Measurements from ENCODE around the gene COX6B2.

Gene COX6B2

DNA sequence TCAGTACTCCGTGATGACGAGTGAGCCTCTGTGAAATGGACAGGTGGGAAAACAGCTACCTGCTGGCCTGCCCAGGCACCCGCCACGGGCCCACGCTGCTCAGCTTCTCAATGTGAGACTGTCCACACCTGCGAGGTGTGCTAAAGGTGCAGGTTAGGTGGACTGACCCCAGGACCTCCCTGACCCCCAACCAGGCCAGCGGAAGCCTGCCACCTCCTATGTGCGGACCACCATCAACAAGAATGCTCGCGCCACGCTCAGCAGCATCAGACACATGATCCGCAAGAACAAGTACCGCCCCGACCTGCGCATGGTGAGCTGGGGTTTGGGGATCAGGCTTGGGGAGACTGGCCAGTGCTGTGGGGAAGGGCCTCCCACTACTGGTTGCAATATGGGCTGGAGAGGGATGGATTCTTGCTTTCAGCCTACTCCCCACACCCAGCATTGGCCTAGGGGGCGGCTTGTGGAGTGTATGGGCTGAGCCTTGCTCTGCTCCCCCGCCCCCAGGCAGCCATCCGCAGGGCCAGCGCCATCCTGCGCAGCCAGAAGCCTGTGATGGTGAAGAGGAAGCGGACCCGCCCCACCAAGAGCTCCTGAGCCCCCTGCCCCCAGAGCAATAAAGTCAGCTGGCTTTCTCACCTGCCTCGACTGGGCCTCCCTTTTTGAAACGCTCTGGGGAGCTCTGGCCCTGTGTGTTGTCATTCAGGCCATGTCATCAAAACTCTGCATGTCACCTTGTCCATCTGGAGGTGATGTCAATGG lies 33.4 kb upstream of the COX6B2 start:
- Mint-ChIP-seq H3K4me3 (peak overlapping the region; percentile 100), H3K9me3 (no peaks in the 10 kb centered on the region), H3K36me3 (ENCODE audit: low read depth) (peaks cover 44% of the 10 kb centered on the region), H3K27me3 (ENCODE audit: low read depth) (no peaks in the 10 kb centered on the region), H3K27ac (no peak overlapping the region), H3K4me1 (peaks cover 52% of the 10 kb centered on the region)
- TF ChIP-seq, protein P1, sequence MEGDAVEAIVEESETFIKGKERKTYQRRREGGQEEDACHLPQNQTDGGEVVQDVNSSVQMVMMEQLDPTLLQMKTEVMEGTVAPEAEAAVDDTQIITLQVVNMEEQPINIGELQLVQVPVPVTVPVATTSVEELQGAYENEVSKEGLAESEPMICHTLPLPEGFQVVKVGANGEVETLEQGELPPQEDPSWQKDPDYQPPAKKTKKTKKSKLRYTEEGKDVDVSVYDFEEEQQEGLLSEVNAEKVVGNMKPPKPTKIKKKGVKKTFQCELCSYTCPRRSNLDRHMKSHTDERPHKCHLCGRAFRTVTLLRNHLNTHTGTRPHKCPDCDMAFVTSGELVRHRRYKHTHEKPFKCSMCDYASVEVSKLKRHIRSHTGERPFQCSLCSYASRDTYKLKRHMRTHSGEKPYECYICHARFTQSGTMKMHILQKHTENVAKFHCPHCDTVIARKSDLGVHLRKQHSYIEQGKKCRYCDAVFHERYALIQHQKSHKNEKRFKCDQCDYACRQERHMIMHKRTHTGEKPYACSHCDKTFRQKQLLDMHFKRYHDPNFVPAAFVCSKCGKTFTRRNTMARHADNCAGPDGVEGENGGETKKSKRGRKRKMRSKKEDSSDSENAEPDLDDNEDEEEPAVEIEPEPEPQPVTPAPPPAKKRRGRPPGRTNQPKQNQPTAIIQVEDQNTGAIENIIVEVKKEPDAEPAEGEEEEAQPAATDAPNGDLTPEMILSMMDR (IDR thresholded peaks at IDR 0.05; ENCODE audit: unreplicated experiment in 3 of 3): no peak

- H3K4me1 Mint-ChIP-seq: peaks cover 48% of the 10 kb centered on the region
- H3K27ac Mint-ChIP-seq: peak overlapping the region; percentile 92 to 98 (median 98)
- H3K4me3 Mint-ChIP-seq: peak overlapping the region; percentile 100
- TF ChIP-seq, protein P1 (IDR thresholded peaks at IDR 0.05; ENCODE audit: unreplicated experiment in 3 of 3): no peak
- H3K9me3 Mint-ChIP-seq: no peaks in the 10 kb centered on the region
- peaks cover 6% of the 10 kb centered on the region for H3K27me3 Mint-ChIP-seq (ENCODE audit: low read depth)
- H3K36me3 Mint-ChIP-seq (ENCODE audit: low read depth): peaks cover 35% of the 10 kb centered on the region
These were observed 32.0 kb upstream of the COX6B2 start for GRCh38 chr19:55386493-55386971.

DNA sequence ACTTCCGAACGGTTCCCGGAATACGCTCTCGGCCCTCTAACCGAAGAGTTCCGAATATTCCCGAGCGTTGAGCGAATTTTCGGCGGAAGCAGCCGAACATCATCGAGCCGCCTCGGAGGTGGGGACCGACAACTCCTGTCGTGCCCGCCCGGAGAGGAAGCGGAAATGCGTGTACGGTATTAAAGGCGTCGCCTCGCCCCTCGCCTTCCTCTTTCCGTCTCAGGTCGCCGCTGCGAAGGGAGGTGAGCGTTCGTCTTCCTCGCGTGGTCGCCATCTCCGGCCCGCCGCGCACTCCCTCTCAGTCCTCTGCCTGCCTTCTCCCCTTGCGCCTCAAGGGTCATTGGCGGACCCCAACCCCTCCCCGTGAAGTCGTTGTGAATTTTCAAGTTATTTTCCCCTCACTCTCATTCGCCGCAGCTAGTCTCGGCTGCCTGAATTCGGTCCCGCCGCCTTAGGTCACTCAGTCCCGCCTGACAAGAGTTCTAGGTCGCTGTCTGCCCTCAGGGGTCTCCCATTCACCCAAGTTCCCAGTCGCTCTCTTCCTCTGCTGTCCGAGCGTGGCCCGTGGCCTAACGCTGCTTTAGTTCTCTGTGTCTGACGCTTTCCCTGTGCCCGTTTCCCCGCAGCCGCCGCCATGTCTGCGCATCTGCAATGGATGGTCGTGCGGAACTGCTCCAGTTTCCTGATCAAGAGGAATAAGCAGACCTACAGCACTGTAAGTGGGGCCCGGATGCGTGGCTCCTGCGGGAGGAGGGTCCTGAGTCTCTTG lies 31.4 kb upstream of the COX6B2 start, which contains the start of gene RPL28:
Gene RPL28 (plus strand): TSS at position 209 of the 769 bp plus-strand sequence. CDS start 426 bp downstream, at position 635.
- H3K4me3 Mint-ChIP-seq: peak within 1 kb of the TSS; percentile 100
- peak within 1 kb of the TSS; percentile 92 to 98 (median 98) for H3K27ac Mint-ChIP-seq
- H3K4me1 Mint-ChIP-seq: peaks cover 49% of the 10 kb centered on the region
- H3K36me3 Mint-ChIP-seq (ENCODE audit: low read depth): peaks cover 35% of the 10 kb centered on the region
- H3K27me3 Mint-ChIP-seq (ENCODE audit: low read depth): peaks cover 6% of the 10 kb centered on the region
- TF ChIP-seq, protein P1 (IDR thresholded peaks at IDR 0.05; ENCODE audit: unreplicated experiment in 3 of 3): no peak
- H3K9me3 Mint-ChIP-seq: no peaks in the 10 kb centered on the region

GRCh38 chr19:55384920-55385723 lies 30.6 kb upstream of the COX6B2 start:
- Mint-ChIP-seq H3K9me3 (no peaks in the 10 kb centered on the region), H3K36me3 (ENCODE audit: low read depth) (peaks cover 29% of the 10 kb centered on the region), H3K4me3 (peak overlapping the region; percentile 100), H3K27ac (peak overlapping the region; percentile 92 to 98 (median 98)), H3K27me3 (ENCODE audit: low read depth) (peaks cover 6% of the 10 kb centered on the region), H3K4me1 (peaks cover 44% of the 10 kb centered on the region)
- TF ChIP-seq, protein P1 (IDR thresholded peaks at IDR 0.05; ENCODE audit: unreplicated experiment in 3 of 3): no peak

DNA sequence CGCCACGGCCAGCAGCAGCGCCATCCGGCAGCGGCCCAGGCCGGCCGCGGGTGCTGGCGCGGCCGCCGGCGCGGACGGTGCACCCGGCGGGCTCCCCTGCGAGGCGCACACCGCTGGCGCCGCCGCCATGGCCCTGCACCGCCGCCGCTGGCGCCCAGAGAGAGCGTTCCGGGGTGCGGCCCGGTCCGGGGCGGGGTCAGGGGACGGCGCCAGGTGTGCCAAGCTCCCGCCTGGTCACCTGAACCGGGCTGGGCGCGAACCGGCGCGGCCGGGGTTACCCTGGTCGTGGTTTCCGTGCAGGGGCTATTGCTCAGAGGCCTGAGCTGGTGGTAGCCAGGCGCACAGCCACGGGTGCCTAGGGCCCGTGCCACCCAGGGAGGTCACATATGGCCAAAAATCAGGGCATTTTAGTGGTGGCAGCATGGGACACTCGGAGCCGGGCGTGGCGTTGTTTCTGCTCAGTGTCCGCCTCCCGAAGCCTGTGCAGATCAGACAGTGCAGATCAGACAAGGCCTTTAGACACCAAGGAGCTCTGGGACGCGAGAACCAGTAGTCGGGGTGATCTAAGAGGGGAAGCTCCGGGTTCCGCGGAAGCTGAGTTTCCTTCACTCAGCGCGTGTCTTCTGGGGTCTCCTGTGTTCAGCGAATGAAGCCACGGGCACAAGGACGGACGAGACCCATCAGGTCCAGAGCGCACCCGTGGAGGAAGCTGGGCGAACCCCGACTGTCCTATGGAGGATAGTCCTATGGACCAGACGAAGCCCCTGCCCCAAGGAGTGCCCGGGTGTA lies 29.8 kb upstream of the COX6B2 start, which contains the start of gene TMEM238:
Gene TMEM238 (minus strand): TSS at position 162 of the 789 bp plus-strand sequence. CDS start 33 bp downstream, at position 129.
- Mint-ChIP-seq H3K4me3 (peak within 1 kb of the TSS; percentile 100), H3K9me3 (no peaks in the 10 kb centered on the region), H3K27ac (peak within 1 kb of the TSS; percentile 92 to 98 (median 98)), H3K27me3 (ENCODE audit: low read depth) (peaks cover 6% of the 10 kb centered on the region), H3K36me3 (ENCODE audit: low read depth) (peaks cover 22% of the 10 kb centered on the region), H3K4me1 (peaks cover 40% of the 10 kb centered on the region)
- TF ChIP-seq, protein P1 (IDR thresholded peaks at IDR 0.05; ENCODE audit: unreplicated experiment in 3 of 3): no peak

Measured in nephron (organoid).